HEK293T (cell line): ENCODE results near the gene MAN1A2.

Experiments
- ELF4 ChIP-seq: fragments of 450-650 bp; IDR thresholded peaks from 2 replicates; pipeline ENCODE4 v1.6.1; 2017; ENCODE audit warnings: antibody characterized with exemption
- FOXM1 ChIP-seq: fragments of 450-650 bp; IDR thresholded peaks from 2 replicates; pipeline ENCODE4 v1.6.1; 2017; ENCODE audit warnings: mild to moderate bottlenecking, borderline replicate concordance
- L3MBTL2 ChIP-seq: fragments of 450-650 bp; conservative IDR thresholded peaks from 2 replicates; pipeline ENCODE4 v1.6.1; 2016; ENCODE audit warnings: mild to moderate bottlenecking
- ZNF384 ChIP-seq: fragments of 450-650 bp; IDR thresholded peaks from 2 replicates; pipeline ENCODE4 v1.6.1; 2016
- TF ChIP-seq, protein P1 (sequence below): fragments of 450-650 bp; IDR thresholded peaks from 2 replicates; pipeline ENCODE4 v1.6.1; 2016

DNA sequence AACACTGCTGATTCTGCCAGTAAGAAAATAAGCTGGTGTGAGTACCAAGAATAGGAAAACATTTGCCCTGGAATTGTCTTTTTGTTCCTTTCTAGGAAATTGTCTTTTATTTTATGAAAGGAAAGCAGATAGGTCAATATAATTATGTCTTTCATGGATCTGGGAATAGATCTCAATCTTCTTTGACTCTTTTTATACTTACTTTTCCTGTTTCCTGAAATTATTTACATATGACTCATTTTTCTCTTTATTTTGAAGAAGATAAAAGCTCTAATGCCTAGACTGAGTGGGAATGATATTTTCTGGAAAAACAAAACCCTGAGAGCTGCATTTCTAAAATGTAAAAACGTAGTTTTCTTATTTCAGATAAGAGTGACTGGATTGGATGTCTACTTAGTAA, 100.1 kb downstream of the MAN1A2 start:
- no peak for TF ChIP-seq L3MBTL2
- TF ChIP-seq, protein P1, sequence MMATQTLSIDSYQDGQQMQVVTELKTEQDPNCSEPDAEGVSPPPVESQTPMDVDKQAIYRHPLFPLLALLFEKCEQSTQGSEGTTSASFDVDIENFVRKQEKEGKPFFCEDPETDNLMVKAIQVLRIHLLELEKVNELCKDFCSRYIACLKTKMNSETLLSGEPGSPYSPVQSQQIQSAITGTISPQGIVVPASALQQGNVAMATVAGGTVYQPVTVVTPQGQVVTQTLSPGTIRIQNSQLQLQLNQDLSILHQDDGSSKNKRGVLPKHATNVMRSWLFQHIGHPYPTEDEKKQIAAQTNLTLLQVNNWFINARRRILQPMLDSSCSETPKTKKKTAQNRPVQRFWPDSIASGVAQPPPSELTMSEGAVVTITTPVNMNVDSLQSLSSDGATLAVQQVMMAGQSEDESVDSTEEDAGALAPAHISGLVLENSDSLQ: no peak
- TF ChIP-seq FOXM1: no peak
- no peak for TF ChIP-seq ZNF384
- TF ChIP-seq ELF4: no peak
